ENCODE results near the gene SDC1.

Gene SDC1

DNA sequence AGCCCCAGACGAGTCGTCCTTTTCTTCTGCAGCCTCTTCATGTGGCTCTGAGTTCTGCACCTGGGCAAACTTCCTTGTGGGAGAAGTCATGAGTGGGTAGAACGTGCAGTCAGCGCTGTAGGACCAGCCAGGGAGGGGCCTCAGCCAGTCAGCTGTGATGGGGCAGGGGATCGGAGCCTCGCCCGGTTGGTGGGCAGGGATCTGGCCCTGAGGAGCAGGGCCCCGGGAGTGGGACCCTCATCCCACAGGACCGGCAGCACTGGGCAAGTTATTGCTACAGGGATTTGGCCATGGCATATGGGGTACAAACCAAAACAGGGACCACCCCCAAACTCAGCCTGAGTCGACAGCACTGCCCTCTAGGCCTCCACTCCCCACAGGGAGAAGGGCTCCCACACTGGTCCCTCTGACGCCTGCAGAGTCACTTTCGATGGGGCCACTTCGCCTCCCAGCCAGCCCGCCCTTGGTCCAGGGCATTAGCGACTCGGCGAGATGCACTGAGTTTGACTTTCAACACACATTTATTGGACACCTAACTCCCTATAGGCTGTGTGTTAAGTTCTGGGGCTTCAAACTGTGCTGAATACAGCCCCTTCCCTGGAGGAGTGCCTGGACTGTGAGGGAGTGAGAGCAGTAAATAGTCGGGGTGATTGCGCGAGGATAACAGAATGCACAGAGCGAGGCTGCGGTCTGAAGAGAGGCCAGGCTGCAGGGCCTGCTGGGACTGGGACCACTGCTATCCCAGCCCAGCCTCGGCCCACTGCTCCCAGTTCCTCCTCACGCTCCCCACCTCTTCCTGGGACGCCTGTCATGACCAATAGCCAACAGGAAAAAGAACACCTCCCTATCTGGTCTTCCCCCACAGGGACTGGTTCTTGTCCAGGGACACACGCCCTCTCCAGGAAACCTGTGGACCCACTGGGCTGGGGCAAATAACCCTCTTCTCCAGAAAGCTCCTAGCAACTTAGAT is 55.9 kb downstream of the SDC1 start:
- no peak for DNase-seq

DNA sequence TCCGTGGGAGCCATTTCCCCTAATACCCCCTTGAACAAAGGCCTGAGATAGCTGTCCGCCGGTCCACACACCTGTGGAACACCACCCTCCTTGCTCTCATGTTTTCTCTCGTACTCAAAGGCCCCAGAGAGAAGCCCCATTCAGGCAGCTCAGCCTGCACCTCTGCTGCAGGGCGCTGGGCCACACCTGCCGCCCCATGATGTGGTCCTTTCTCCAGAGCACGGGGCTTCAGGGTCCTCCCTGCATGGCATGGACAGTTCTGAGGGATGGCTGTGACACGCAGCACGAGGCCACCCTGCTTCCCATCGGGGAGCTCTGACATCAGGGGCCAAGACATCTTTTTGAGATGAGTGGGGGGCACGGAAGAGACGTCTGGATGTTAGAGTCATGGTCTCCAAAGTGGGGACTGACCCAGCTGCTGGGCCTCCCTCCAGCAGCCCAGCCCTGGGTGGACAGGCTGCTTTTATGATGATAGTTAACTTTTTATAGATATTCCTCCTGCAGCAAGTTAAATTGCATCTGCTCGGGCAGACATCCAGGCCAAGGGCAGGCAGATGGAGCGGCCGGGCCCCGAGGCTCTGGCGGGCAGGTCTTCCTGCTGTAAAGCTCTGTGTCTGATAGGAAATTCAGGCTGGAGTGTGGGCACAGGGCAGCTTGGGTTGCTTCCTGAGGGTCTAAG is 56.7 kb downstream of the SDC1 start:
- no peak for DNase-seq

DNA sequence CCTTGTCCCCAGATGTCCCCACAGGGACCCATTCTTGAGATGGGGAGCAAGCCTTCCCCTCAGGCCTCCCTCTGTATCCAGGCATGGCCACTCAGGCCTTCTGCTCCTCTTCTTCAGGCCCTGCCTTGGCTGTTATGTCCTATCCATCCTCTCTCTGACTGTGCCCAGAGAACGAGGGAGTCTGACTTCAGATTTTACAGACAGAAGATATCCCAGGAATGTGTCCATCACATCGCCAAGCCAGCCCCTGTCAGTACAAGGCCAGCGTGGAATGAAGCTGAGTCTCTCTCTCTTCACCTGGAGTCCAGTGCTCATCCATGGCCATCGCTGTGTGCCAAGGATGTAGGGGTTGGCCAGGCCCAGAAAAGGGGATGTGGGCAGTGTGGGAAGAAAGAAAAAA is 57.6 kb downstream of the SDC1 start:
- DNase-seq, result no peak

DNA sequence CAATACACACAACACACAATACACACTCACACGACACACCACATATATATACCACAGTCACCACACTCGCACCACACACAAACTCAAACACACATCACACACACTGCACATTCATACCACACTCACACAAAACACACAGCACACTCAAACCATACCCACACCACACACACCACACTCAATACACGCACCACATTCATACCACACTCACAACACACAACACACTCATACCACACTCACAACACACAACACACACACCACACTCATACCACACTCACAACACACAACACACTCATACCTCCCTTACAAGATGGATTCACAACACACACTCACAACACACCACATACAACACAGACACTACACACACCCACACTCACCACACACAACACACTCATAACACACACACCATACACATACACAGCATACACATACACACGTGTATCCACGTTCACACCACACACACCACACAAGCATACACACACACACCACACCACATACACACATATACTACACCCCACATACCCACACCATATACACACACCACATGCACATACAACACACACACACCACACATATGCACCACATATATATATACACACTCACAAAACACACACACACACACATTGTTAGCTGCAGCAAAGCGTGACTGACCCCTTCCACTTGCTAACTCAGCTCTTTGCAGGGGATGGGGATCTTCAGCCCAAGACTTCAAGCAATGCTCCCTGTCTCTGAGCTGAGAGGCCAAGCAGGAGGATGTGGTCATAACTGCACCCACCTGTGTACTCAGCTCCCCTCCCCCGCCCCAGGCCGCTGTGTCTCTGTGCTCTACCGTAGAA is 59.0 kb downstream of the SDC1 start:
- no peak for DNase-seq

DNA sequence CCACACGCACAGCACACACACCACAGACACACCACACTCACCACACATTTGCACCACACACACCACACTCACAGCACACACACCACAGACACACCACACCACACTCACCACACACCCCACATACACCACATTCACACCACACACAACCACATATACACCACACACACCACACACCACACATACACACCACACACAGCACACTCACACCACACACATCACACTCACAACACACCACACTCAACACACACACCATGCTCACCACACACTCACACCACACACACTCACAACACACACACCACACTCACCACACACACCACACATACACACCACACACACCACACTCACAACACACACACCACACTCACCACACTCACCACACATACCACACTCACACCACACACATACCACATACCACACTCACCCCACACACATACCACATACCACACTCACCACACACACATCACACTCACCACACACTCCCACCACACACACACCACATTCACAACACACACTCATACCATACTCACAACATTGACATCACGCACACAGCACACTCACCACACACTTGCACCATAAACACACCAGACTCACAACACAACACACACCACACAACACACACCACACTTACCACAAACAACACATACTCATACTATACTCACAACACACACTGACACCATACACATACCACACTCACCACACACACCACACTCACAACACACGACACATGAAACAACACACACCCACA is 60.0 kb downstream of the SDC1 start:
- DNase-seq, result no peak

DNA sequence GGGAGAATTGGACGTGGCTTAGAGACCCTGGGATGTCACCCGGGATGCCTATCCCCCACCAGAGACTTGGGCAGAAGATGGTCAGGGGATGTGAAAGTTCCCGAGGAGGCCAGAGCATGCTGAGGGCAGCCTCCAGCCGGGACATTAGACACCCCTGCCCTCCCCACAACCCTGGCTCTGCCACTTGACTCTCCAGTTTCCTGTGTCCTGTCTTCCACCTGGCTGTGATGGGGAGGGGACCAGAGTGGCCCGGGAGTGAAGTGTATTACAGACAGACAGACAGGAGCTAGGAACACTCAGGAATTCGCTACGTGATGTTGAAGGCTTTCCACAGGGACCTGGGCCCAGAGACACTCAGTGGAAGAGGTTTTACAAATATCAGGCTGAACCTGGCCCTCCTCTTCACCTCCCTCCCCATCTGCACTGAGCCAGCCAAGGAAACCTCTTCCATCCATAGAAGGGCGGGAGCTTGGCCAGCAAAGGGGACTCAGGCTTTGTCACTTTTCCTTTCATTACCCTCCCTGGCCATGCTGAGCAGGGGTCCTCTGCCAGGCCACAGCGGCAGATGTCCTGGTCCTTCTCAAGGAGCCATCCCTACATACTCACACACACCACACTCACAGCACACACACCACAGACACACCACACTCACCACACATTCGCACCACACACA is 60.7 kb downstream of the SDC1 start:
- no peak for DNase-seq

DNA sequence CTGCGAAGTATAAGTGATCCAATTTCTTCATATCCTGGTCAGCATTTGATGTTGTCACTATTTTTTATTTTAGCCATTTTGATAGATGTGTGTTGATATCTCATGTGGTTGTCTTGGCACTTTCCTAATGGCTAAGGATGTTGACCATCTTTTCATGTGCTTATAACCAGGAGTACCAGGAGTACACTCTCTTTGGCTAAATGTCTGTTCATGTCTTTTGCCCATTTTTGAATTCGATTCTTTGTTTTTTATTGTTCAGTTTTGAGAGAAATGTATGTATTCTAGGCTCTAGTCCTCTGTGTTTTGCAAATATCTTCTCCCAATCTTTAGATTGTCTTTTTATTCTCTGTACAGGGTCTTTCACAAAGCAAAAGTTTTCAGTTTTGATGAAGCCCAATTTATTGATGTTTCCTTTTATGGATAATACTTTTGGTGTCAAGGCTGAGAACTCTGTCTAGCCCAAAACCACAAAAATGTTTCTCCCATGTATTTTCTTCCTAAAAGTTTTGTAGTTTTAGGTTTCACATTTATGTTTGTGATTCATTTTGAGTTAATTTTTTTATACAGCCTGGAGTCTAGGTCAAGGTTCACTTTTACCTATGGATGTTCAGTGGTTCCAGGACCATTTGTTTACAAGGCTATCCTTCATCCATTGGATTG is 65.4 kb downstream of the SDC1 start:
- no peak for DNase-seq

DNA sequence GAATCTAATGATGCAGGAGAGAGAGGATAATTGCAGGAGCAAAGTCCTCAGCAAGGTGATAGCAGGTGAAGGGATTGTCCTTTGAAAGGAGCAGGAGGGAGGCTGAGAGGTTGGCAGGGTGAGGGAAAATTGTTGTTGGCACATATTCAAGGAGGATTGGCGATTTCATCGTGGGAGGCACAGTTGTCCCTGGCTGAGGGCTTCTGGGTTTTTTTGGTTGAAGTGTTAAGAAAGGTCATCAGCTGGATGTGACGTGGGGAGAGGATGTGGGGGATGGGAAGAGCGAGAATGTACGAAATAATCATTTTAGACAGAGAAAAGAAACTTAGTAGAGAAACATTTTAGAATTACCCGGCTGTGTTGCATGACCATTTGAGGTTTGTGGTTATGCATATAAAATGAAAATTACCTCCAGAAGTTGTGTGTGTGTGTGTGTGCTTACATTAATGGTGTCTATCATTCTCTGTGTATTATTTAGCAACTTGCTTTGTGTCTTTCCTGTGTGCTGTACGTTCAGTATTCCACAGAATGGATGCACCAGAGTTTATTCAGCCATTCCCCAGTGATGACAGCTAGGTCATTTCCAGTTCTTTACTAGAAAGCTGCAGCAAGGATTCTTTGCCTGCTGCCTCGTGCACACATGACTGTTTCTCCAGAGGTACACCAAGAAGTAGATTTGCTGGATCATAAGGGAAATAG is 67.6 kb downstream of the SDC1 start:
- DNase-seq, result peak; percentile 37

DNA sequence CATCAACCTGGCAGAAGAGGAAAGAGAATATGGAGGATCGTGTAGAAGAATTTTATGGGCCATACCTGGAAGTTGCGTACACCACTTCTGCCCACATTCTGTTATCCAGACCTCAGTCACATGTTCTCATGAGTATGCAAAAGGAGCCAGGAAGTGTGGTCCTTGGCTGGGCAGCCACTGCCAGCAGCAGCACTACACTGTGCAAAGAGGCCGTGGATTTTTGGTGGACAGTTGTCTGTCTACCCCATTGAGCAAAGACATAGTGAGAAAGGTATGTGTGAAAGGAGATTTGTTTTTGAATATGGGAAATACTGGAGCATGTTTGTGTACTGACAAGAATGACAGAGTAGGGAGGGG is 68.1 kb downstream of the SDC1 start:
- no peak for DNase-seq

DNA sequence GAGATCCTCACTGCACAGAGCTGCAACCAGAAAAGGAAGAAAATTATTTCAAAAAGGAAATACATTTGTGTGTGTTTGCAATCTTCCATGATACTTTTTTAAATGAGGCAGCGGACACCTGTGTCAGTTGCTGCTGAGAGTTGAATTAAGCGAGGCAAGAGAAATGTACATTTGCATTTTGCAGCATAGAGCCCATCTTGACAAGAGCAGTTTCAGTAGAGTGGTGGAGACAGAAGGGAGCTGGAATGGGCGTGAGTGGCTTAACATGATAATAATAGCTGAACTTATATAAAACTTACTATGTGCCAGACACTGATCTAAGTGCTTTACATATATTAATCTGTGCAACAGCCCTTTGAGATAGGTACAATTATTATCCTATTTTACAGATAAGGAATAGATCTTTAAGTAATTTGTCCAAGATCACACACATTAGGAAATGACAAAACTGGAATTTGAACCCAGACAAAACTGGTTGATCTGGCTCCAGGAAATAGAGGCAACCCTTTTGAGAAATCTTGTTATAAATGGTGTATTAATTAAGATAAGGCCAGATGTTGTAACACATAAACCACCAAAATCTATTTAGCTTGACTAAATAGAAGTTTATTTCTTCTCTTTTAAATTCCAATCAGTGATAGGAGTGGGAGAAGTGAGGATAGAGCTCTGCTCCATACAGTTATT is 68.7 kb downstream of the SDC1 start:
- DNase-seq, result no peak

DNA sequence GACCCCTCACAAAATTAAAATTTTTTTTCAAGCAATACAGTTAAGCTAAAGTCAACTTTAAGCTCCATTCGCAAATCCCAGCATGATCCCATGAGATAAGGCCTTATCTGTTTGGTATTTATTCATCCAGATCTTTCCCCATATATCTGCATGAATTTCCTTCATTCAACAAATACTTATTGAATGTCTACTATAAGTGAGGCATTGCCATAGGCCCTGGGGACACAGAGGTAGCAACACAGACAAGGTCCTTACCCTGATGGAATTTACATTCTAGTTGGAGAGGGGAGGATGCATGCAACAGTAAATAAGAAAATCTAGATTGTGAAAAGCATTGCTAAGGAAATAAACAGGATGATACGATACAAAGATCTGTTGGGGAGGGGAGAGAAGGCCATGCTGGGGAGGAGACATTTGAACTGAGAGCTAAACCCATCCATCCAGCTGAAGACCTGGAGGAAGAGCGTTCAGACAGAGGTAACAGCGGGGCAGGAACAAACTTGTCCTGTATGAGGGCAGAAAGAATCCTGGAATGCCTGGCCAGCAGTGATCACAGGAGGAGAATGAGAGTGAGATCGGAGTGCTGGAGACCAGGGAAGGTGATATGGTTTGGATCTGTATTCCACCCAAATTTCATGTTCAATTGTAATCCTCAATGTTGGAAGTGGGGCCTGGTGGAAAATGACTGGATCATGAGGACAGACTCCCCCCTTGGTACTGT is 71.6 kb downstream of the SDC1 start:
- DNase-seq, result no peak

DNA sequence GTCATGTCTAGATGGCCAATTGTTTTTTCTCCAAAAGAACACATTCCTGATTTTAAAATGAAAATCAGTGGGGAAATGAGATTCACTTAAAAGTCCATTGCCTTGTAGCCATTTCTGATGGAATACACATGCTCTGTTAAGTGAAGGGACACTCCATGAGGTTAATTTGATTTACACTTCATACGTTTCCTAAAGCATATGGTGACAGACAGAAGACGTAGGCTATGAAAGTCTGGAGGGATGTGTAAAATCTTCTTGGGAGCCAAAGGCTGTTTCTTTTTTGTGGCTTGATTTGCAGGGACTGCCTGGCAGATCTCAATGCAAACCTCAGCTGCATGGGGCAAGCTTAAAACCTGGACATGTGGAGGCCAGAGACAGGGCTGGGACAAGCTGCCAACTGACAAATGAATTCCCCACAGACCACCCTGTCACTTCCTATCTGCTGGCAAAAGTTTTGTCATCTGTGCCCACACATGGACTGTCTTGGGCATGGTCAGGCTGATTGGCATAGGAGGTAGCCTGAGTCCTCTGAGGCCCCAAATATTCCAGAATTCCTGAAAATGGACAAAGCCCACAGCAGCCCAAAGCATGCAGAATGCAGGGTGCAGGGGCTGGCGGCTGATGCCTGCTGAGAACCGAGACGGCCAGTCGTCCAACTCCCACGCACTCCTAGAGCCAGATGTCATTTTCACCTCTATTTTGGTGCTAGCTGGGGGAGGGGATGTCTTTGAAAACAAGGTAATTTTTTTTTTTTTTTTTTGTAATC is 73.9 kb downstream of the SDC1 start:
- DNase-seq, result no peak
